Measurements from ENCODE around the gene SRC. TPM values are rescaled to one million over a fixed set of nuclear protein-coding genes. Genes with fewer than 3 reads are reported as not detected.

Gene SRC
- total RNA-seq, 4 donors from 2014 or later, result 10.3 to 21.4 (median 12.9) TPM

DNA sequence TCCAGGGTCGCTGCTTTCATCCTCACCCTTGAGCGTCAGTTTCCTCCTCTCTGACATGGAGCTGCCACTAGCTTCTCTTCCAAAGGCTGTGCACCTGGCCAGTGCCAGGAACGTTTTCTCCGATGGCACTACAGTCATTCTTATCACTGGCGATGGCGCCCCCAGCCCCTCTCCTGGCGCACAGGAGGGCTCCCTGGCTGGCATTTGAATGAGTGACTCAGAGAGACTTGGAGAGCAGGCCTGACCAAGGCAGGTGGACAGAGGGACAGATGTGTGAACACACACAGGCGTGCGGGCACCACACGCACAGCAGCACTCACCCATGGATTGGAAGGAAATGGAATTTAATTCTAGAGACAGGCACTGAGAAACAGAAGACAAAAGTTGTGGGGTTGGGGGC, 77.6 kb downstream of the SRC start:
- TF ChIP-seq, protein P1, sequence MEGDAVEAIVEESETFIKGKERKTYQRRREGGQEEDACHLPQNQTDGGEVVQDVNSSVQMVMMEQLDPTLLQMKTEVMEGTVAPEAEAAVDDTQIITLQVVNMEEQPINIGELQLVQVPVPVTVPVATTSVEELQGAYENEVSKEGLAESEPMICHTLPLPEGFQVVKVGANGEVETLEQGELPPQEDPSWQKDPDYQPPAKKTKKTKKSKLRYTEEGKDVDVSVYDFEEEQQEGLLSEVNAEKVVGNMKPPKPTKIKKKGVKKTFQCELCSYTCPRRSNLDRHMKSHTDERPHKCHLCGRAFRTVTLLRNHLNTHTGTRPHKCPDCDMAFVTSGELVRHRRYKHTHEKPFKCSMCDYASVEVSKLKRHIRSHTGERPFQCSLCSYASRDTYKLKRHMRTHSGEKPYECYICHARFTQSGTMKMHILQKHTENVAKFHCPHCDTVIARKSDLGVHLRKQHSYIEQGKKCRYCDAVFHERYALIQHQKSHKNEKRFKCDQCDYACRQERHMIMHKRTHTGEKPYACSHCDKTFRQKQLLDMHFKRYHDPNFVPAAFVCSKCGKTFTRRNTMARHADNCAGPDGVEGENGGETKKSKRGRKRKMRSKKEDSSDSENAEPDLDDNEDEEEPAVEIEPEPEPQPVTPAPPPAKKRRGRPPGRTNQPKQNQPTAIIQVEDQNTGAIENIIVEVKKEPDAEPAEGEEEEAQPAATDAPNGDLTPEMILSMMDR (IDR thresholded peaks at IDR 0.05; ENCODE audit: low read depth), result no peak

GRCh38 chr20:37424062-37424851, 78.3 kb downstream of the SRC start:
- TF ChIP-seq, protein P1 (IDR thresholded peaks at IDR 0.05; ENCODE audit: low read depth), result no peak

- TF ChIP-seq, protein P1 (IDR thresholded peaks at IDR 0.05; ENCODE audit: low read depth), result no peak
Measured at GRCh38 chr20:37425103-37425625, 79.2 kb downstream of the SRC start.

DNA sequence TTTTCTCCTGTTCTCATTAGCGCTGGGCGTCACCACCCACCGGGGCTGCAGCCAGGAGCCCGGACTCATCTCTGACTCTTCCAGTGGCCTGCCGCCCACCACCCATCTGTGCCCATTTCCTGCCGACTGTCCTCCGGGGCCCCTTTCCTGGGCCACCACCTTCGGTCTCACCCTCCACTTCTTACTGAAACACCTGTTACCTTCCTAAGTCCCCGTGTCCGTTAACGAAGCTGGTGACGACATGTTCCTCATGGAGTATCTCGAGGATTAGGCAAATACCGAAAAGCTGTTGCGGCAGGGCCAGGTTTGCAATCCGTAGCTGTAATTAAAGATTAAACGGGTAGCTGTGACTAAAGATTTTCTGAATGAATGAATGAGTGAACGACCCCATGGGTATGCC, 80.2 kb downstream of the SRC start:
- TF ChIP-seq, protein P1 (IDR thresholded peaks at IDR 0.05; ENCODE audit: low read depth), result no peak

DNA sequence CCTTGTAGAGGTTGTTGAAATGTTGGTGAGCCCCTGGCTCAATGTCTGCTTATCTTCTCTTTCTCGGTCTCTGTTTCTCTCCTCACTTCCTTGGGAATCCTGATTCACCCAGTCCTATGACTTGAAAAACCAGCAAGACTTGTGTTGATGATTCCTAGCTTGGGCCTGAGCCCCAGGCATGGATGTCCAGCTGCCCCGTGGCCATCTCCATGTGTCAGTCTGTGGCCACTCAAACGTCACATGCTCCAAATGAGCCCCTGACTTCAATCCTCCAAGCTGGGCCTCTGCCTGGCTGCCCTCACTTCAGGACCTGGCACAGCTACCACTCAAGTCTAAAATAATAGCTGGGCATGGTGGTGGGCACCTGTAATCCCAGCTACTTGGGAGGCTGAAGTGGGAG, 81.0 kb downstream of the SRC start:
- TF ChIP-seq, protein P1 (IDR thresholded peaks at IDR 0.05; ENCODE audit: low read depth), result no peak

- TF ChIP-seq, protein P1 (IDR thresholded peaks at IDR 0.05; ENCODE audit: low read depth), result no peak
Measured at GRCh38 chr20:37430044-37430443, 84.1 kb downstream of the SRC start.

- TF ChIP-seq, protein P1 (IDR thresholded peaks at IDR 0.05; ENCODE audit: low read depth), result no peak
Measured at GRCh38 chr20:37430778-37431460, 85.0 kb downstream of the SRC start.

All from subcutaneous adipose tissue (tissue), 4 donors.